HG03196 (cell line): ENCODE measurements around the gene HES4.

Experiments
- ATAC-seq: cut with Tn5 transposase; IDR thresholded peaks from one replicate; pipeline ENCODE4 v1.9.1; 2021; ENCODE audit not compliant: unreplicated experiment

Gene HES4

GRCh38 chr1:969260-969855 is 30.5 kb downstream of the HES4 start:
- no peak for ATAC-seq

DNA sequence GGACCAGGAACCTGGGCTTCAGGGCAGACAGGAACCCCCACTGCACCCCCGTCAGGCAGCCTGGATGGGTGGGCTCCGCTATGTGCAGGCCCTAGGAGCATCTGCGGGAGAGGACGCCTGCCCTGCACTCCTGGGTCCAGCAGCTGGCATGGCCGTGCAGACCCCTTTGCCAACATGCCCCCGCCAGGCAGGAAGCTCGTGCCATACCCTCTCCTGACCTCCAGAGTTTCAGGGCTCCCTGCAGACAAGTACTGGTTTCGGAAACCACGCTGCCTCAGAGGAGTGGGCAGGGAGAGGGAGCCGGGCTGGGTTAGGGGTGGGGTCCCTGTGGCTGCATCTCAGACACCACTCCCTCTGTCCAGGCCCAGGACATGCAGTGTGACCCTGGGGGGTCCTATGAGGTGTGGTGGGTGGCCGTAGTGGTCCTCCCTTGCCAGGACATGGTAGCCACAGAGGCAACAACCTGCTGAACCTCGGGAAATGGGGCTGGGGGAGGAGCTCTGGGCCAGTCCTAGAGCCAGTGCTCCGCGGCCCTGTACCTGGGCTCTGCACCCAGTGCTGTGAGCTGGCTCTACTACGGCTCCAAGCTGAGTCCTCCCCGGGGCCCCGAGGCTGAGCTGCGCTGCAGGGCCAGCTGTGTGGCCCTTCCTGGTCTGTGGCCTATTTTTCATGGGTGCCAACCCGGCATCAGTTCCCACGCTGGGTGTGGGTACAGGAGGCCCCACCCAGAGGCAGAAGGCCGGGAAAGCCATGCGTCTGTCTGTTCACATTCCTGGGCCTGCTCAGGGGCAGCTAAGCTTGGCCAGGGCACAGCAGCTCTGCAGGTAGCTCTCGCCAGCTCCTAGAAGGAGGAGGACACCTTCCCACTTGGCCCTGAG is 32.2 kb downstream of the HES4 start:
- ATAC-seq: no peak

DNA sequence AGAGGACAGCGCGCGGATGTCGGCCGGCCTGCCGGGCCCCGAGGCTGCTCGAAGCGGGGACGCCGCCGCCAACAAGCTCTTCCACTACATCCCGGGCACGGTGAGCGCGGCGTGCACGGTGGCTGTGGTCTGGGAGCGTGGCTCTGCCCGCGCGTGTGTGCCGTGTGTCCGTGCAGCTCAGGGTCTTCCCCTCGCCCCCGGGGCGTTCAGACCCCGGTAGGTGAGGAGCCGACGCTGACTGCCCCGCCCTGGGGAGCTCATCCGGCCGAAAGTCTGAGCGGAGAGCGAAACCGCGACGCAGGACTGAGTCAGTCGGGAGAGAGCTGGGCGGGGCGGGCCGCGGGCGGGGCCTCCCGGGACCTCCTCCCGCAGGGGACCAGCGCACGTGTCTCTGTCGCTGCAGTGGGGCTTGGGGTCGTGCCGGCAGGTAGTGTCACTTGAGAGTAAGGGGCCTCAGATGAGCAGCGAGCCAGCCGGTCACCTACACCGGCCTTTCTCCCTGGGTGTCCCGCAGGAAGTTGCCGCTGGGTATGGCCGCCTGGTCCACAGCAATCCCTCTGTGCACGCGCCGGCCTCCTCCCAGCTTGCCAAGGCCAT is 33.1 kb downstream of the HES4 start:
- ATAC-seq: peak; percentile 54

GRCh38 chr1:966135-966703 is 33.7 kb downstream of the HES4 start, which contains the start of gene PLEKHN1:
Gene PLEKHN1 (plus strand): TSS chr1:966482. CDS start chr1:966532, 50 bp downstream.
- peak; percentile 20 for ATAC-seq

DNA sequence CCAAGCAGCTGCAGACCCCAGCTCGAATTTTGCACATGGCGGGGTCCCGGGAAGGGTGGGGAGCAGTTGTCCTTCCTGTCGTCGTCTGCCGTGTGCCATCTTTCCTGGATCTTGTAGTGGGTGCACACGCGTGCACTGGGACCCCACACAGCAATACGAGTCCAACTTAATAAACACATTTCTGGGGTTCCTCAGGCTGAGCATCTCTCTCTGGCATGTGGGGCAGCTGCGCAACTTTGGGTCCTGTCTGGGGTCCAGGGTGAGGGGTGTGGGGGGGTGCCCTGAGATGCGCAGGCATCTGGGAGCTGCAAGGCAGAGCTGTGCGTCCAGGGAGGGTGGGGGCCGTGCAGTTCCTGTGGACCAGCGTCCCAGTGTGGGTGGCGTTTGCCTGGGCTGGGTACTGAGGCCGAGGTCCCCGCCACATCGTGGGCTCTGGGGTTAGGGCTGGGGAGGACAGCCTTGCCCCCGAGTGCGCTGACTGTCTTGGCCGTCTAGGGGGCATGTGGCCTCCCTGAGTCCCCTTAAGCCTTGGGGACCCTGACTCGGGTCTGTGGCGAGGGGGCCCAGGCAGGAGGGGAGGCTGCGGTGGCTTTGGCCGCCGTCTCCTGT is 34.3 kb downstream of the HES4 start:
- no peak for ATAC-seq

- ATAC-seq: no peak
These were observed 35.0 kb downstream of the HES4 start for GRCh38 chr1:964691-965525.

GRCh38 chr1:963746-964525 is 36.0 kb downstream of the HES4 start:
- no peak for ATAC-seq

DNA sequence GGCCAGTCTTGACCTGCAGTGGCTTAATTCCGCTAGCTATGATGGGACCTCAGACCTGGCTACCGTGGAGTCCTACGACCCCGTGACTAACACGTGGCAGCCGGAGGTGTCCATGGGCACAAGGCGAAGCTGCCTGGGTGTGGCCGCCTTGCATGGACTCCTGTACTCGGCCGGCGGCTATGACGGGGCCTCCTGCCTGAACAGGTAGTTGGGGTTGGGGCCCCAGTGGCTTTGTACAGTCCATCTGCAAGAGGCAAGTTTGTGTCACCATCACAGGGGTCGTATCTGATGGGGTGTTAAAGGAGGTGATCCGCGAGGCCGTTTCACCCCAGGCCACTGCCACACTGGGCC is 36.6 kb downstream of the HES4 start:
- no peak for ATAC-seq

DNA sequence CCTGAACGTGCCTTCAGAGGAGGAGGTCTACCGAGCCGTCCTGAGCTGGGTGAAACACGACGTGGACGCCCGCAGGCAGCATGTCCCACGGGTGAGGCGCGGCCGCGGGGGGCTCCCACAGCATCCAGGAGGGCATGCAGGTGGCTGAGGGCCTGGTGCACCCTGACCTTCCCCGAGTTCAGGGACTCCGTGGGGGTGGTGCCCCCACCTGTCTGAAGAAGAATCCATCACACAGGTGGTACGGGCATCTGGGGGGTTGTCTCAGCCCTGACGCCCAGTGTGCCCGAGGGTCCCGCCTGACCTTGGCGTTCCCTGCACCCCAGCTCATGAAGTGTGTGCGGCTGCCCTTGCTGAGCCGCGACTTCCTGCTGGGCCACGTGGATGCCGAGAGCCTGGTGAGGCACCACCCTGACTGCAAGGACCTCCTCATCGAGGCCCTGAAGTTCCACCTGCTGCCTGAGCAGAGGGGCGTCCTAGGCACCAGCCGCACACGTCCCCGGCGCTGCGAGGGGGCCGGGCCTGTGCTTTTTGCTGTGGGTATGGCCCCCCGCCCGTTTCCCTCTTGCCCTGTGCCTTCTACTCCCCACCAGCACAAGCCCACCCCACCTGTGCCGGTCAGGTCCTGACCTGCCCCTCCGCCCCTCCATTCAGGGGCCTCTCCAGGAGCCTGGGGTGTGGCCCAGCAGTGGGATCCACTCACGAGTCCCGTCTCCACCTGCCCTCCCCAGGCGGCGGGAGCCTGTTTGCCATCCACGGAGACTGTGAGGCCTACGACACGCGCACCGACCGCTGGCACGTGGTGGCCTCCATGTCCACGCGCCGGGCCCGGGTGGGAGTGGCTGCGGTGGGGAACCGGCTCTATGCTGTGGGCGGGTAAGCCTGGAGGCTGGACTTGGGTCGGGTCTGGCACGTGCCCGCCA is 37.3 kb downstream of the HES4 start:
- no peak for ATAC-seq

- ATAC-seq: no peak
These were observed 38.7 kb downstream of the HES4 start for GRCh38 chr1:961132-961669.

DNA sequence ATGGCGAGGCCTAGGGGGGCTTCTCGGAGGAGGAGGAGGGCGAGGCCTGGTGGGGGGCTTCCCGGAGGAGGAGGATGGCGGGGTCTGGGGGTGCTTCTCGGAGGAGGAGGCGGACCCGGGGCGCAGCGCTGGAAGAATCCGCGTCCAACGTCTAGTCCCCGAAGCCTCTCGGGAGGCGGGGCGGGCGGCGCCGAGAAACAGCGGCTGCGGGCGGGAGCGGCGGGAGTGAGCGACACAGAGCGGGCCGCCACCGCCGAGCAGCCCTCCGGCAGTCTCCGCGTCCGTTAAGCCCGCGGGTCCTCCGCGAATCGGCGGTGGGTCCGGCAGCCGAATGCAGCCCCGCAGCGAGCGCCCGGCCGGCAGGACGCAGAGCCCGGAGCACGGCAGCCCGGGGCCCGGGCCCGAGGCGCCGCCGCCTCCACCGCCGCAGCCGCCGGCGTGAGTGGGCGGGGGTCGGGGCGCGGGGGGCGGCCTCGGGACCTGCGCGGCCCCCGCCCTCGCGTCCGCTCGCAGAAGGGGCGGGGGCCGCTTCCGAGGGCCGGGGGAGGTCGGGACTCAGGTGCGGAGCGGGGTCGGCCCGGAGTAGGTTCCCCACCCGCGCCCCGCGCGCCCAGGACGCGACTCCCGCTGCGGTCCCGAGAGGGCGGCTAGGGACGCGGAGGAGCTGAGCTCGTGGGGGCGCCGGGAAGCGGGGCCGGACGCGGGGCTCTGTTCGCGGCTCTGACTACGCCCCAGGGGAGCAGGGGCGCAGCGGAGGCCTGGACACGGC is 39.4 kb downstream of the HES4 start, which contains the start of gene KLHL17:
TSS of gene KLHL17 (plus strand) at position 222 of the 769 bp plus-strand sequence. CDS start at position 332, 110 bp downstream.
- ATAC-seq: no peak

GRCh38 chr1:959731-960362 is 40.0 kb downstream of the HES4 start:
- no peak for ATAC-seq

GRCh38 chr1:958823-959730 is 40.8 kb downstream of the HES4 start, which contains the start of gene NOC2L:
Gene NOC2L (minus strand): TSS chr1:959256. CDS start chr1:959240, 16 bp downstream.
- peak; percentile 42 for ATAC-seq

DNA sequence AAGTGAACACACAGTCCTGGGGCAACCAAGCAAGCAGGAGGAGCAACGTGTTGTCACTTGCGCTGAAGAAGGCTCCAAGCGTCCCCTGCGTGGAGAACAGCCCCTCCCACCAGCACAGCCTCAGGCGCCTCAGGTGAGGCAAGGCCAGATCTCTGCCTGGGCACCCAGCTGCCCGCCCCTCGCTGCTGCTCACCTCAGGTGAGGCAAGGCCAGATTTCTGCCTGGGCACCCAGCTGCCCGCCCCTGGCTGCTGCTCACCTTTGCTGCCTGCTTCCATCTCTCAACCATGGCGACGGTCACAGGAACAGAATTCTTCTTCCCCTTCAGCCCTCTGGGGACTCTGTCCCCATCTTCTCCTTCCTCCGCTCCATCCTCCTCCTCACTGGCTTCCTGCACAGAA is 43.3 kb downstream of the HES4 start:
- no peak for ATAC-seq

GRCh38 chr1:955474-955873 is 44.4 kb downstream of the HES4 start:
- ATAC-seq: no peak

- ATAC-seq: no peak
These were observed 45.0 kb downstream of the HES4 start for GRCh38 chr1:954927-955326.
